Right renal cortex interstitium (tissue), 3 donors: ENCODE measurements around the gene DMBX1. TPM values are rescaled to one million over a fixed set of nuclear protein-coding genes. Genes with fewer than 3 reads are reported as not detected.

Experiments used
- polyA plus RNA-seq, 3 donors: library from polyadenylated mRNA; unstranded; fragments of 120-200 nt; gene quantifications; one replicate each; pipeline ENCODE4 v1.2.1, GENCODE V29; 2013; ENCODE audit not compliant: insufficient read length in 3 of 3

Gene DMBX1
- polyA plus RNA-seq, 3 donors, result not detected

Other genes starting within 250 kb of the DMBX1 start
- gene RAD54L, start 242.1 kb upstream of the DMBX1 start, polyA plus RNA-seq, result 10 to 100 TPM; 10.4 to 12.8 (median 10.9) TPM
- 10 to 100 TPM; 73.7 to 77.8 (median 75.9) TPM for gene LRRC41, start 186.2 kb upstream of the DMBX1 start, polyA plus RNA-seq
- 100 to 1,000 TPM; 468 to 505 (median 473) TPM for gene UQCRH, start 186.1 kb upstream of the DMBX1 start, polyA plus RNA-seq
- 10 to 100 TPM; 25.4 to 28.0 (median 27.8) TPM for gene NSUN4, start 149.0 kb upstream of the DMBX1 start, polyA plus RNA-seq
- 10 to 100 TPM; 18.0 to 19.5 (median 18.0) TPM for gene FAAH, start 95.5 kb upstream of the DMBX1 start, polyA plus RNA-seq
- not detected for gene KNCN, start 61.8 kb downstream of the DMBX1 start, polyA plus RNA-seq
- 10 to 100 TPM; 20.0 to 22.6 (median 20.8) TPM for gene MKNK1, start 114.4 kb downstream of the DMBX1 start, polyA plus RNA-seq
- gene MOB3C, start 127.0 kb downstream of the DMBX1 start, polyA plus RNA-seq, result 10 to 100 TPM; 12.1 to 13.4 (median 12.4) TPM
- gene ATPAF1, start 178.5 kb downstream of the DMBX1 start, polyA plus RNA-seq, result 100 to 1,000 TPM; 107 to 121 (median 116) TPM
- gene TEX38, start 182.0 kb downstream of the DMBX1 start, polyA plus RNA-seq, result under 1 TPM; 0.17 to 0.53 (median 0.28) TPM
- 100 to 1,000 TPM; 109 to 111 (median 110) TPM for gene EFCAB14, start 229.3 kb downstream of the DMBX1 start, polyA plus RNA-seq